NOMO-1 treated with dmso at 0.1 percent for 144 hours (cell line): ENCODE measurements around the gene RAE1.

Source experiments
- DNase-seq: peaks from one replicate; lab custom pipeline; 2025; ENCODE audit not compliant: unreplicated experiment; lab: John Stamatoyannopoulos, UW

Gene RAE1

DNA sequence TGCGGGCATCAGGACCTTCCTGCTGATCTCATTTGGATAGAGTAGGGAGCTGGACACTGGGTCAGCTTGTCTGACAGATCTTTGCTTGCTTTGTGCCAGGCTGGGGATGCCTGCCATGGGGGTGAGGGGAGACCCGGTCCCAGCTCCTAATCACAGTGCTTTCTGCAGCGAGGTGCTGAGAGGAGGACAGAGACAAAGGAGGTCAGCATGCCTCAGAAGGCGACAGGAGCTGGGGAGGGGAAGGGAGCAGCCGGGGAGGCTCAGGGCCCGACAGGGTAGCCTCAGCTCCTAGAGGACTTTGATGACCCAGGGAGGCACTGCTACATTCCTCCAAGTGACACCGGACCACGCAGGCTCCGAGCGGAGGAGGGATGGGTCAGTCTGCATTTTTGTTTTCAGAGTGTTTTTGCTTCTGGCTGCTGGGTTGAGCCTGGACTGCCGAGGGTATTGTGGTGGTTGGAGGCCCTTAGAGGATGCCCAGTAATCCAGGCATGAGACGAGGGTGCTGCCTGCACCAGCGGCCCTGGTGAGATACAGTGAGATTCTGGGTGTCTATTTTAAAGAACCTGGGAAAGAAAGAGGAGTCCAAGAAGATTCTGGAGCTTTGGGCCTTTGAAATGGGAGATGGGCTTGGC is 48.0 kb downstream of the RAE1 start:
- DNase-seq = no peak

- DNase-seq = no peak
These were observed 48.6 kb downstream of the RAE1 start for GRCh38 chr20:57399587-57400155.

GRCh38 chr20:57400231-57400701 is 49.2 kb downstream of the RAE1 start:
- no peak for DNase-seq

- DNase-seq = no peak
These were observed 49.9 kb downstream of the RAE1 start for GRCh38 chr20:57400821-57401564.

DNA sequence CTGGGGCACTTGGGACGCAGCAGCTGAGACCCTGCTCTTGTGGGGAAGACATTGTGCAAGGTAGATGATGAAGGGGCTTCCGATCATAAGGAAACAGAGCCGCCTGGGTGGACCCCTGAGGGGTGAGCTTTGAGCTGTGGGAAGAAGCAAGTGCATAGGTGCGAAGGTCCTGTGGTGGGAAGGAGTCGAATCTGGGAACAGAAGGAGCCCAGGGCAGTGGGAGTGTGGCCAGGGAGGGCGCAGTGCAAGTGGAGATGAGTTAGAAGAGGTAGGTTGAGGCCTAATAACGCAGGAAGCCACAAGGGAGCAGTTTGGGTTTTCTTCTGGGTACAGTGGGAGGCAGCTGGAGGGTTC is 50.5 kb downstream of the RAE1 start:
- no peak for DNase-seq

GRCh38 chr20:57402206-57403125 is 51.4 kb downstream of the RAE1 start:
- DNase-seq = no peak

GRCh38 chr20:57403216-57403615 is 52.2 kb downstream of the RAE1 start:
- DNase-seq = no peak

- no peak for DNase-seq
These were observed 53.0 kb downstream of the RAE1 start for GRCh38 chr20:57404006-57404405.

DNA sequence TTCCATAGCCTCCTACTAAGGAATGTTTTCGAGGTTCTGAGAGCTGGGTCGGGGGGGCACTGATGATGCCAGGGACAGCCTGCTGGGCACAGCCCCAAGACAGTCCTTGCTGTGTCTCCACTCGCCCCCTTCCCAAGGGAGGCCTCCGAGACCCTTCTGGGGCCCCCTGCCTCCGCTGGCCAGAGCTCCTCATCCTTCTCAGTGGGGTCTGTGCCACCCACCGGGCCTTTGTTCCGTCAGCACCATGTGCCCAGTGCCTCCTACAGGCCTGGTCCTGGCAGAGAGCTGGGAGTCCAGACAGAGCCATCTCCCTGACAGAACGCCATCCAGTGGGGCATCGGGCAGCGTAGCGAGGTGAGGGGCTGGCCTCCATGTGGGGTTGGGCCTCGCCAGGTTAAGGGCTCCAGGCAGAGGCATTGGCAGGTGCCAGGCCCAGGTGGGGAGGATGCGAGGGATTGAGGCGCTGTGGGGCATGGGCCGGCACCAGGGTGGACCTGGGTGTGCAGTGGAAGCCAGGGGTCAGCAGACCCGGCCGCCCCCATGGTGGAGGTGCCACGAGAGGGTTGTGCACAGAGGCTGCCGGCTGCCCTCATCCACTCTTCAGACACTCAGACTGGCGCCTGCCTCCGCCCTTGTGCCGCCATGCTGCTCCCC is 53.5 kb downstream of the RAE1 start:
- no peak for DNase-seq

DNA sequence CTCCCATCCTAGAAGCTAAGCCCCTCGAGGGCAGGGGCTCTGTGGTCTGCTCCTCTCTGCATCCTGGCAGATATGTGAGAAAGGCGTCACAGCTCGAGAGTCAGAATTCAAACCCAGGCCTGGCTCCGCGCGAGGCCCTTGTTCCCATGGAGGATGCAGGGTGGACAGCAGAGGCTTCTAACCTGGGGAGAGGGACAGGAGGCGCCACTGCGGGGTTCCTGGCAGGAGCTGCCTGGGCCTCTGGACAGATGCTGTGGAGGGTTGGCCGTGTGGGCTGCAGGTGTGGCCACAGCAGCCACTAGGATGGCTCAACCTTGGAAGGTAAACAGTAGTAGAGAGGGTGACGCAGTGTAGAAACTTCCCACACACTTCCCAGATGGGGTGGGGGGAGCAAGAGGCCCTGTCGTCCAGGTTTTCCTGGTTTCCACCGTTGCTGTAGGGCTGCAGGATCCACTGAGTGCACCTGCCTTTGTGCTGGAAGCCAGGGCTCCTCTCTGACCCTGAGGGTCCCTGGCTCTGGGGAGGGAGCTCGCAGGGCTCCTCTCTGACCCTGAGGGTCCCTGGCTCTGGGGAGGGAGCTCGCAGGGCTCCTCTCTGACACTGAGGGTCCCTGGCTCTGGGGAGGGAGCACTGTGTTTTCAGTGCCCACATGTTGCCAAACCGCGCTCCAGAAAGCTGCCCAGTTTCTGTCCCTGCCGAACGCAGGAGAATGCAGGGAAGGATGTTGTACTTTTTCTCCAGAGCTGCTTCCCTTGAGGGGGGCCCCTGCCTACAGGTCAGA is 54.4 kb downstream of the RAE1 start:
- DNase-seq = no peak

DNA sequence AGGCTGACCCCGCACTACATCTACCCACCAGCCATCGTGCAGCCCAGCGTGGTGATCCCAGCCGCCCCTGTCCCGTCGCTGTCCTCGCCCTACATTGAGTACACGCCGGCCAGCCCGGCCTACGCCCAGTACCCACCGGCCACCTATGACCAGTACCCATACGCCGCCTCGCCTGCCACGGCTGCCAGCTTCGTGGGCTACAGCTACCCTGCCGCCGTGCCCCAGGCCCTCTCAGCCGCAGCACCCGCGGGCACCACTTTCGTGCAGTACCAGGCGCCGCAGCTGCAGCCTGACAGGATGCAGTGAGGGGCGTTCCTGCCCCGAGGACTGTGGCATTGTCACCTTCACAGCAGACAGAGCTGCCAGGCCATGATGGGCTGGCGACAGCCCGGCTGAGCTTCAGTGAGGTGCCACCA is 56.5 kb downstream of the RAE1 start:
- no peak for DNase-seq

DNA sequence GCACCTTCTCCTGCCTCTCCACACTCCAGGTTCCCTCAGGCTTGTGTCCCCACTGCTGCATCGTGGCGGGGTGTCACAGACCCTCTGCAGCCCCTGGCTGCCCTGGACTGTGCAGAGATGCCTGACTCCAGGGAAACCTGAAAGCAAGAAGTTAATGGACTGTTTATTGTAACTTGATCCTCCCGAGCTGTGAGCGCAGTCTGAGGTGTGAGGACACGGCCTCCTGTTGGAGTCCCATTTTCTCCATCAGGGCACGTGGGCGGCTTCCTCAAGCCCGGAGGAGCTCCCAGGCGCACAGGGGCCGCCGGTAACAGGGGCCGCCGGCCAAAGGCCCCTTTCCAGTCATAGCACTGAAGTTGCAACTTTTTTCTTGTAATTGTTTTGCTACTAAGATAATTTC is 57.1 kb downstream of the RAE1 start:
- no peak for DNase-seq

- no peak for DNase-seq
These were observed 57.6 kb downstream of the RAE1 start for GRCh38 chr20:57408536-57409233.

DNA sequence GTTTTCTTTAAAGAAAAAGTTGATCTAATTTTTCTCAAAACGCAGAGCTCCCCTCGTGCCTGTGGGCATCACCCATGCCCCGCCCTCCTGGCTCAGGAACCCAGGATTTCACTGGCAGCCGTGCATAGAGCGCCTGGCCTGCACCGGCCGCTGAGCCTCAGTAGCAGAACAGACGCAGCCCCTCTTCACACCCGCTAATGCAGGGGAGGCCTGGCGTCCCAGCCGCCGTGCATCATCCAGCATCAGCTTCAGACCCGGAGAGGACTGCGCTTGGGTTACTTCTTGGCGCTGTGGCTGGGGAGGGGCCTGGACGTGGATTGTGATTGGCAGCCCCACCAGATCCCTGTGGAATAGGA is 58.2 kb downstream of the RAE1 start:
- no peak for DNase-seq

DNA sequence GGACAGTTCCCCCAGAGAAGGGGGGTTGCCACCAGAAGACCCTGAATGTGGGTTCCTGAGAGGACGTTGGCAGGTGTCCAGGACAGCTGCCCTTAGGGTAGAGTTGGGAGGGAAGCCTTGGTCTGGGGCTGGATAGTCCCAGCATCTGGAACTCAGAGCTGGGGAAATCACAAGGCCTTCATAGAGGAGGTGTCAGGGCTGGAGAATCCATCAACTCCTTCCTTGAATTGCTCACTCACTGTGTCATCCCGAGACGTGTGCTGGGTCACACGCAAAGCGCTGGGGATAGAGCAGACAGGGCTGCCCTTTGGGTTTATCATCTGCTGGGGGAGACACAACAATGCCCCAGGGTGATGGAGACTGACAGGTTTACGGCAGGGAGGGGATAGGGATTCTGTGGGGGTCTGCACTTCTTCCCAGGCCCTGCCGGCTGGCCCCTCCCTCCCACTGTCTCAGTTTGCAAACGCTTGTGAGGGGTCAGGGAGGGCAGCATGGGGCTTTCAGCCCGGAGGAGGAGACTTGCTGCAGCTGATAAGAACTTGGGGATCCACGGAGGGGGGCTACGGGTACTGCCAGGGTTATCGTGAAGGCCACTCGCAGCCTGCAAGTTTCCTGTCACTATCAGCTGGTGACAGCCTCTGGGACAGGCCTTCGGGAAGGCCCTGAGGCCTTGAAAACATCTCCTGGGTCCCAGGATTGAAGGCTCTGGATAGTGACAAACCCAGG is 58.8 kb downstream of the RAE1 start:
- no peak for DNase-seq

- no peak for DNase-seq
These were observed 59.4 kb downstream of the RAE1 start for GRCh38 chr20:57410398-57410920.

GRCh38 chr20:57410924-57411323 is 59.9 kb downstream of the RAE1 start:
- no peak for DNase-seq

GRCh38 chr20:57411406-57412283 is 60.6 kb downstream of the RAE1 start:
- DNase-seq = no peak
